Measurements from ENCODE around the gene LARGE2.
"Not testable (repeated sequence)": the region's sequence is repeated elsewhere in the genome, so short reads cannot be mapped to it uniquely, and the experiment has no call there.

DNA sequence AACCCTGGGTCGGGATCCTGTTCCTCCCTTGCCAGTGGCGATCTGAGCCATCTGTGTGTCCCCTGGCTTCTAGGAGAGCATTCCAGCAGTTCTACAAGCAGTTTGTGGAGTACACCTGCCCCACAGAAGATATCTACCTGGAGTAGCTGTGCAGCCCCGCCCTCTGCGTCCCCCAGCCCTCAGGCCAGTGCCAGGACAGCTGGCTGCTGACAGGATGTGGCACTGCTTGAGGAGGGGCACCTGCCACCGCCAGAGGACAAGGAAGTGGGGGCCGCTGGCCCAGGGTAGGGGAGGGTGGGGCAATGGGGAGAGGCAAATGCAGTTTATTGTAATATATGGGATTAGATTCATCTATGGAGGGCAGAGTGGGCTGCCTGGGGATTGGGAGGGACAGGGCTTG is 16.9 kb upstream of the LARGE2 start:
- TF ChIP-seq EZH2 (IDR thresholded peaks at IDR 0.05); POLR2AphosphoS5 (IDR thresholded peaks at IDR 0.05; ENCODE audit: borderline replicate concordance, low read depth, low read length); FOXP2 (optimal IDR thresholded peaks at IDR 0.05; ENCODE audit: control extremely low read depth, extremely low read length, insufficient read depth): not testable (repeated sequence)
